NCI-H2107 treated with DMSO at 0.1 percent for 48 hours (cell line): ENCODE results near the gene SUCO.
A peak's percentile ranks its signal among the peaks of the same experiment; 100 is the strongest.
"Not testable (repeated sequence)": the region's sequence is repeated elsewhere in the genome, so short reads cannot be mapped to it uniquely, and the experiment has no call there.

Experiments
- DNase-seq: peaks from one replicate; lab custom pipeline; 2025; ENCODE audit not compliant: unreplicated experiment; lab: John Stamatoyannopoulos, UW

Gene SUCO

DNA sequence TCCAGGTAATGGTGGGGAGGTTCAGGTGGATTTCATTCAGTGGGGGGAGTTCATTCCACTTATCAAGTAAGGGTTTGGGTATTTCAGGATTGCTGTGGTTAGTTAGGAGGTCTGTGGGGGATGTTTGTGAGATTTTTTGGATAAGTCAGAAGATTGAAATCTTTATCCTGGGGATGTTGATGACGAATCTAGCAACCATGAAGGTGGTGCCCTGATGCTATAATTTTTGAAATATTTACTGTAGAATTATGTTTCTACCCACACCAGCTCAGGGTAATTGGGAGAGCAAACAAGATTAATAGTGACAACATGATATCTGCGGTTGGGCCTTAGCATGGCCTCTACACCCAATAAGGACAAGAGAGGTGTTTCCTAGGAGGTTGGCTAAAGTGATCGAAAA lies 28.3 kb downstream of the SUCO start:
- no peak for DNase-seq

DNA sequence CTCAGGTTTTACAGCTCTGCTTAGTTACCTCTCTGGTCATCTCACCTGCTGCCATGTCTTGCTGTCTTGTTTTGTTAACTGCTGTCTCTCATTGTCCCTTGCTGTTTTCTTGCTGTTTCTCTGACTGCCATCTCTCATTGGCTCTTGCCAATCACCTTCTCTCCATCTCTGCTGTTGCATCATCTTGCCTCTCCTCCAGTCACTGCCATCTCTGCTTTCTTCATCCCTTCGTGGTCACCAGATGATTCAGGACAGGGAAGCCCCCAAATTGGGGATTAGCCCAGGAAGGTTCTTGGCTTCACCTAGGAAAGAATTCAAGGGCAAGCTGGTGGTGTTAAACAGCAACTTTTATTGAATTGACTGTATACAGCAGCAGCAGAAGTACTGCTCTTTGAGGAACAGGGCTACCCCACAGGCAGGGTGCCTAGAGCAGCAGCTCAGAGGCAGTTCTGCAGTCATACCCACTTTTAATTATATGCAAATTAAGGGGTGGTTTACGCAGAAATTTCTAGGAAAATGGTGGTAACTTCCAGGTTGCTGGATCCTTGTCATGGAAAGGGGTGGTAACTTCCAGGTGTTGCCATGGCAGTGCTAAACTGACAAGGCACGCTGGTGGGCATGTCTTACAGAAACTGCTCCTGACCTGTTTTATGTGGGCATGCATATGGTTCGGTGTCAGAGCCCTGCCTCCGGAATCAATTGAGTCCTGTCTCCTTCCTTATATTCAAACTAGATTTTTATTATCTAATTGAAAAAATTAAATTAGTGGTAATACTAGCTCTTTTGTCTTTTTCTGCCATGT lies 33.4 kb downstream of the SUCO start:
- DNase-seq, result no peak

DNA sequence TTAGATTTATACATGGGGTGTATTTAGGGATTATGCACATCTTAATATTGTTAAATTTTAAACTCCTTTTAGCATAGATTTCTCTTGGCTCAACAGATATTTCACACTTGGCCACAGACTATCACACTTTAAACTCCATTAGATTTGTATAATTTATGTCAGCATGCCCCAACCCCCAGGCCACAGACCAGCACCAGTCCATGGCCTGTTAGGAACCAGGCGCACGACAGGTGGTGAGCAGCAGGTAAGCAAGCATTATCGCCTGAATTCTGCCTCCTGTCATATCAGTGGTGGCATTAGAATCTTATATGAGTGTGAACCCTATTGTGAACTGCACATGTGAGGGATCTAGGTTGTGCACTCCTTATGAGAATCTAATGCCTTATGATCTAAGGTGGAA lies 34.8 kb downstream of the SUCO start:
- no peak for DNase-seq

GRCh38 chr1:172574080-172574479 lies 41.1 kb downstream of the SUCO start:
- DNase-seq, result no peak

DNA sequence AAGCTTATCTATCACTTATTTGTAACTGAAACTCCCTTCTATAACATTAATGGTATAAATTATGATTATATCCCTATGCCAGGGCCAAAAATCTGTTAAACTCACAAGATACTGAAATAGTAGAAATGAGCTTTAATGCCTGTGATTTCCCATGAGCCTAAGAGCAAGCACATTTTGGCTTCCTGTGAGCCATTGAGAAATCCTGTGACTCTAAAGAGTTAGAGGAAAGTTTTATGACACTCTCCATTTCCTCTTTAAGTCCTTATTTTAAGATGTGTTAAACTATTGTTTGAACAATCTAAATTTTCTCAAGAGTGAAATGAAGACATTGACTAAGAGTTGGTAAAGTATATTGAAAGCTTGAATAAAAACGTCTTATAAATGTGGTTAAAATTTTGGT lies 45.6 kb downstream of the SUCO start:
- DNase-seq, result no peak

DNA sequence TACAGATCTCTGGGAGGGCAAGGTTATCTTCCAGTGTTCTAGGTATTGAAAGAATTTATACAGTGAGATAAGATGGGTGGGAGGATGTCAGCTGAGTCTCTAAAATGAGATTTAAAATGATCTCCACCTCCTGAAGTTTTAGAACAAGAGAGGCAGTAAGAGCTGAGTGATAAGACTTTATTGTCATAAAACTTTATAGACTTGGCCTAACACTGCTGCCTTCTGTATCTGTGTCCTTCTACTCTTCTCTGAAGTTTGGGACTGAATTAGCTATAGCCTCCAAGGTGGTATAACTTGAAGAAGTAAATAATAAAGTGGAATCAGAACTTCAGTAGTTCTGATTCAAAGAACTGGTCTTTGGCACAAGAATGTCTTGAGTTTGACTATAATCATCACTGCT lies 48.3 kb downstream of the SUCO start:
- DNase-seq, result no peak

GRCh38 chr1:172581779-172582178 lies 48.8 kb downstream of the SUCO start:
- DNase-seq, result no peak

DNA sequence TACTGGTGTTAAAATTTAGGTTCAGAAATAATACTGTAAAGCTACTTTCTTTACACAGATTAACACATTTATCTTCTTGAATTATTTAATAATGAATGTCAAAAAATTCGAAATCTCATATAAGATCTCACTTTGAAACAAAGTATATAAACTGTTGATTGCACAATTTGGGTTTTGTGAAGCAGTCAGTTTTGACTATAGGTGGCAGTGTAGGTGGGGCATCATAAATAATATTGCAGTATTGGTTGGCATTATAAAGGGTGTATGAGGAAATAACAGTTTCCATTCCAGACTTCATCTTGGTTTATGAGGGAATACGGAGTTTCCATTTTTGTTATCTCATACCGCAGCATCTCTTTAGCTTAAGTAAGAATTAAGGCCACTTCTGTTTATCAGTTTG lies 49.9 kb downstream of the SUCO start:
- DNase-seq, result no peak

DNA sequence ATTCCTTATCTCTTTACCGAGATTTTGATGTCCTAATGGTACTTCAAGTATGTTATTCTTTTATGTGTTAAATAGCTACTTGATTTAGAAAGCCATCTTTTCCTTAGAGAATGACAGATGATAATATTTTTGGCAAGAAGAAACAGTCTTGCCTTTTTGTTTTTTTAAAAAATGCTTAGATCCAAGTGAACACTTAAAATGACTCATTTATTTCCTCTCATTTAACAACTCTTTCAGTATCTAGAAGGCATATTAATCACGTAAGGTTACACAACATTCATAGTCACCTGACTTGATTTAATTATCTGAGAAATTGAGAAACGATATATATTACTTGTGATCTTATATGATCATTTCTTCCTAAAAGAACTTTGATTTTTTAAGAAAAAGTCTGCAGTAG lies 52.4 kb downstream of the SUCO start:
- no peak for DNase-seq

- no peak for DNase-seq
These were observed 52.9 kb downstream of the SUCO start for GRCh38 chr1:172585861-172586260.

GRCh38 chr1:172588296-172589291 lies 55.6 kb downstream of the SUCO start:
- DNase-seq, result no peak

DNA sequence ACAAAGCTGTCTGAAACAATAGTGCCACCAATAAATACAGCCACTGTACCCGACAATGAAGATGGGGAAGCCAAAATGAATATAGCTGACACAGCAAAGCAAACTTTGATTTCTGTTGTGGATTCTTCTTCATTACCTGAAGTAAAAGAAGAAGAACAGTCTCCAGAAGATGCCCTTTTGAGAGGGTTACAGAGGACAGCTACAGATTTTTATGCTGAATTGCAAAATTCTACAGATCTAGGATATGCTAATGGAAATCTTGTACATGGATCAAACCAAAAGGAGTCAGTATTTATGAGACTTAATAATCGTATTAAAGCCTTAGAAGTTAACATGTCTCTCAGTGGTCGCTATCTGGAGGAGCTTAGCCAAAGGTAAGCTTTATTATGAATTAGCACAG lies 56.6 kb downstream of the SUCO start:
- no peak for DNase-seq

DNA sequence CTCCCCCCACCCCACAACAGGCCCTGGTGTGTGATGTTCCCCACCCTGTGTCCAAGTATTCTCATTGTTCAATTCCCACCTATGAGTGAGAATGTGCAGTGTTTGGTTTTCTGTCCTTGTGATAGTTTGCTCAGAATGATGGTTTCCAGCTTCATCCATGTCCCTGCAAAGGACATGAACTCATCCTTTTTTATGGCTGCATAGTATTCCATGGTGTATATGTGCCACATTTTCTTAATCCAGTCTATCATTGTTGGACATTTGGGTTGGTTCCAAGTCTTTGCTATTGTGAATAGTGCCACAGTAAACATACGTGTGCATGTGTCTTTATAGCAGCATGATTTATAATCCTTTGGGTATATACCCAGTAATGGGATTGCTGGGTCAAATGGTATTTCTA lies 58.5 kb downstream of the SUCO start:
- not testable (repeated sequence) for DNase-seq

GRCh38 chr1:172595066-172595465 lies 62.1 kb downstream of the SUCO start:
- not testable (repeated sequence) for DNase-seq

DNA sequence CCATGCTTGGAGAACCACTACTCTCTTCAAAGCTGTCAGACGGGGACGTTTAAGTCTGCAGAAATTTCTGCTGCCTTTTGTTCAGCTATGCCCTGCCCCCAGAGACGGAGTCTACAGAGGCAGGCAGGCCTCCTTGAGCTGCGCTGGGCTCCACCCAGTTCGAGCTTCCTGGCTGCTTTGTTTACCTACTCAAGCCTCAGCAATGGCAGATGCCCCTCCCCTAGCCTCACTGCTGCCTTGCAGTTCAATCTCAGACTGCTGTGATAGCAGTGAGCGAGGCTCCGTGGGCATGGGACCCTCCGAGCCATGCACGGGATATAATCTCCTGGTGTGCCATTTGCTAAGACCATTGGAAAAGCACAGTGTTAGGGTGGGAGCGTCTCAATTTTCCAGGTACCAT lies 63.8 kb downstream of the SUCO start:
- DNase-seq, result not testable (repeated sequence)

DNA sequence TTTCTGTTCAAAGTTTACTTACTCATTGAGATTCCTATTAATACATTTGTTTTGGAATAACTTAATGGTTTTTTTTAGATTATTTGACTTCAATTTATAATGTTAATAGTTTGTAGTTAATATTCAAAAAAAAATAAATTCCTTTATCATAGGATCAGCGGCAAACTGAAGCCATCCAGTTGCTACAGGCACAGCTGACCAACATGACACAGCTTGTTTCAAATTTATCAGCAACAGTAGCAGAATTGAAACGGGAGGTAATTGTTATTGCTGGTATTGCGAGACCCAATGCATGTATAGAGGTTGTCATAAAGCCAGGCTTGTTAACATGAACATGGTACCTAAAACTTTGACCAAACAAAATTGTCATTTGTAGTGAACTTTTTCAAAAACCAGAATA lies 67.0 kb downstream of the SUCO start:
- no peak for DNase-seq

- no peak for DNase-seq
These were observed 67.7 kb downstream of the SUCO start for GRCh38 chr1:172600615-172601014.

GRCh38 chr1:172601046-172601630 lies 68.2 kb downstream of the SUCO start:
- DNase-seq, result no peak

GRCh38 chr1:172602706-172603105 lies 69.8 kb downstream of the SUCO start:
- DNase-seq, result no peak

- no peak for DNase-seq
These were observed 70.9 kb downstream of the SUCO start for GRCh38 chr1:172603816-172604215.

- no peak for DNase-seq
These were observed 72.7 kb downstream of the SUCO start for GRCh38 chr1:172605641-172606040.

- peak; percentile 15 for DNase-seq
These were observed 74.2 kb downstream of the SUCO start for GRCh38 chr1:172607145-172607544.
